Measurements from ENCODE around the gene HMCN2. TPM values are rescaled to one million over a fixed set of nuclear protein-coding genes. Genes with fewer than 3 reads are reported as not detected.

The HMCN2 gene
- total and polyA plus RNA-seq, 2 donors = 0.90 to 2.2 TPM

DNA sequence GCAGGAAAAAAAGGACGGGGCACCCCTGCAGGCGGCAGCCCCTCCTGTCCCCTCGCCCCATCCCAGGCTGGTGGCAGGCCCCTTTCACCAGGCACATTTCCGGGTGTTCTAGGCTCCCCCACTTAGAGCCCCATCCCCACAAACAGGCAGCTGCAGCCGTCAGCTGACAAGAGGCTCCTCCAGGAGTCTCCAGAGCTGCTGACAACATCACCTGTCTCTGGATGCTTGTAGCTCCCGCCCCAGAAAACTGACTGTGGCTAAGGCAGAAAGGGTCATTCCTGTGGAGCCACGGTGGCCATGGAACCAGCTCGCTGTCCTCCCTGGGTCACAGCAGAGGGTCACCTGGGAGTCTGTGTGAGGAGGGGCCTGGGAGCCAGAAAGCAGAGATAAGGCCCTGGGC, 50.9 kb downstream of the HMCN2 start:
- no peak for DNase-seq (ENCODE audit: low read depth in 6 of 9, low spot score in 9 of 9)
- no peak overlapping the region for H3K4me3 ChIP-seq (ENCODE audit: low read length in 2 of 2)
- no peaks in the 10 kb centered on the region for H3K36me3 ChIP-seq (ENCODE audit: control insufficient read depth in 2 of 2, insufficient read depth in 2 of 2, low read length in 1 of 2)
- H3K9me3 ChIP-seq (ENCODE audit: control insufficient read depth in 2 of 2, insufficient read depth in 1 of 2, low read length in 1 of 2) = no peaks in the 10 kb centered on the region
- WGBS = 78% methylated on average over 8 of the region's 8 CpGs
- no peak overlapping the region for H3K27ac ChIP-seq (ENCODE audit: low read depth in 1 of 2, low read length in 1 of 2)
- peaks cover 0 to 6% of the 10 kb centered on the region in 2 donors for H3K4me1 ChIP-seq (ENCODE audit: control insufficient read depth in 2 of 2, insufficient read depth in 2 of 2, low read length in 2 of 2)
- peaks cover 0 to 24% of the 10 kb centered on the region in 2 donors for H3K27me3 ChIP-seq (ENCODE audit: control insufficient read depth in 2 of 2, insufficient read depth in 1 of 2, low read length in 1 of 2)

DNA sequence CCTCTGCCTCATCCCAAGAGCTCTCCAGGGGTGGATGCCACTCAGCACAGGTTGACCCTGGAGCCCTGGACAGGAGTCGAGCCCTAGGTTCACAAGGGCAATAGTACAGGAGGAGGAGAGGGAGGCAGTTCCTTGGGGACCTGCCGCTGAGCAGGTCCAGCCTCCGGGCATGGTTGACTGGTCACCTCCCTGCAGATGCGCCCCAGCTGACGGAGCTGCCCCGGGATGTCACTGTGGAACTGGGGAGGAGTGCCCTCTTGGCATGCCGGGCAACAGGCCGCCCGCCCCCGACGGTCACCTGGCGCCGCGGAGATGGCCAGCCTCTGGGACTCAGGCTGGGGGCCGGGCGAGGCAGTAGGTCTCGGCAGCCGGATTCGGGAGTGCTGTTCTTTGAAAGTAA, 53.7 kb downstream of the HMCN2 start:
- peaks cover 0 to 6% of the 10 kb centered on the region in 2 donors for H3K4me1 ChIP-seq (ENCODE audit: control insufficient read depth in 2 of 2, insufficient read depth in 2 of 2, low read length in 2 of 2)
- H3K9me3 ChIP-seq (ENCODE audit: control insufficient read depth in 2 of 2, insufficient read depth in 1 of 2, low read length in 1 of 2) = no peaks in the 10 kb centered on the region
- H3K27ac ChIP-seq (ENCODE audit: low read depth in 1 of 2, low read length in 1 of 2) = no peak overlapping the region
- no peaks in the 10 kb centered on the region for H3K36me3 ChIP-seq (ENCODE audit: control insufficient read depth in 2 of 2, insufficient read depth in 2 of 2, low read length in 1 of 2)
- DNase-seq (ENCODE audit: low read depth in 6 of 9, low spot score in 9 of 9) = no peak
- H3K27me3 ChIP-seq (ENCODE audit: control insufficient read depth in 2 of 2, insufficient read depth in 1 of 2, low read length in 1 of 2) = peaks cover 0 to 28% of the 10 kb centered on the region in 2 donors
- 94% methylated on average over 19 of the region's 19 CpGs for WGBS
- no peak overlapping the region for H3K4me3 ChIP-seq (ENCODE audit: low read length in 2 of 2)

DNA sequence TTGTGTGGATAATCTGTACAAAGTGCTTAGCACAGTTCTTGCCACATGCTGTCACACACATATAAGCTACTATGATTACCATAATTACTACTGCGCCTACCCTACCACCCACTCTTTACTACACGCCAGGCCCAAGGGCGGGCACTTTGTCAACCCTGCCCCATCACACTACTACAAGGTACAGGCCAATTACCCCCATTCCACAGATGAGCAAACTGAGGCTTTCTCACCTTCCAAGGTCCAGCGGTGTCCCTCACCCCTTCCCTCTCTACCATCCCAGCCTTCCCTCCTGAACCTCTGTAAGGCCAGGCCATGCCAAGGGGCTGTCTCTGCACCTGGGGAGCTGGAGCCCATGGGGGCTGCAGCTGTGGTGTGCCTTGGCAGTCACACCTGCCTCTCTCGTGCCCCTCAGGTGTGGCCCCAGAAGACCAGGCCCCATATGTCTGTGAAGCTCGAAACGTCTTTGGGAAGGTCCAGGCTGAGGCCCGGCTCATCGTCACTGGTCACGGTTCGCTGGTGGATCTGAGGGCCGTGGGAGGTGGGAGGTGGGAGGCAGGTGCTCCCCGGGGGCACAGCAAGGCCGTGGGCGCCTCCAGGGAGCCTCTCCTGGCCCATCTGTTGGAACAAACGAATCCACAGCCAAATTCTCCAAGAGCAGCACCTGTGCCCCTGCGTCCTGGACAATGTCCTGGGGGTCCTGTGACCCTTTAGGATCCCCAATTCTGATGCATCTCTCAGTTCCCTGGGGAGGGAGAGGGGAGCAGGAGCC, 54.6 kb downstream of the HMCN2 start:
- Histone ChIP-seq H3K9me3 (ENCODE audit: control insufficient read depth in 2 of 2, insufficient read depth in 1 of 2, low read length in 1 of 2) (no peaks in the 10 kb centered on the region), H3K4me1 (ENCODE audit: control insufficient read depth in 2 of 2, insufficient read depth in 2 of 2, low read length in 2 of 2) (peaks cover 0 to 3% of the 10 kb centered on the region in 2 donors), H3K4me3 (ENCODE audit: low read length in 2 of 2) (no peak overlapping the region), H3K27ac (ENCODE audit: low read depth in 1 of 2, low read length in 1 of 2) (no peak overlapping the region), H3K36me3 (ENCODE audit: control insufficient read depth in 2 of 2, insufficient read depth in 2 of 2, low read length in 1 of 2) (no peaks in the 10 kb centered on the region), H3K27me3 (ENCODE audit: control insufficient read depth in 2 of 2, insufficient read depth in 1 of 2, low read length in 1 of 2) (peaks cover 0 to 28% of the 10 kb centered on the region in 2 donors)
- WGBS = 90% methylated on average over 17 of the region's 17 CpGs
- DNase-seq (ENCODE audit: low read depth in 6 of 9, low spot score in 9 of 9) = no peak

DNA sequence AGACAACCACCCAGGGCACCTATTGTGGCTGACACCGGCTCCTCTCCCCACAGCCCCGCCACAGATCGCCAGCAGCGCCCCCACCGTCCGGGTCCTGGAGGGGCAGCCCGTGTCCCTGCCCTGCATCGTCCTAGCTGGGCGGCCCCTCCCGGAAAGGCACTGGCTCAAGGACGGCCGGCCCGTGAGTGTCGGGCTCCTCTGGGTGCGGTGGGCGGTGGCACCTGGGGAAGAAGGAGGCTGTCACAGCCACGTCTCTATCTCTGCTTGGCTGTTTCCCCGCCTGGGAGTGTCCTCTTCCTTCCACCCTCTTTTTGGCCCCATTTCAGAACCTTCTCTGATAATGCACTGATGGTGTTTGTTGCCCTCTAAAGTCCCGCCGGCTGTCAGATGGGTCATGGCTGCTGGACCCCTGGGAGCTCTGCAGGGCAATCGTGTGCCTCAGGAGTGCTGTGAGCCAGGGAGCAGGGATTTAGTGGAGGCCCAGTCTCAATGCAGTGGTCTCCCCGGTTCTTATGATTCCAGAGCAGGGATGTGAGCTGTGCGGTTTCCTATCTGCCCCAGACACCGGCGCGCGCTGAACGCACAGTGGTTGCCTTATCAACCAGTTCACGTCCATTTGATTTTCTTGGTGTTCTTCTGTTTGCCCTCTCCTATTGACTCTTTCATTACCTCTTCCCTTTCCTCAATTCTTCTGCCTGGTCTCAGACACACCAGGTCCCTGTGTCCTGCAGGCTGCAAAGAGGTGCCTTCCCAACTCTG, 55.3 kb downstream of the HMCN2 start:
- no peak for DNase-seq (ENCODE audit: low read depth in 6 of 9, low spot score in 9 of 9)
- peaks cover 0 to 28% of the 10 kb centered on the region in 2 donors for H3K27me3 ChIP-seq (ENCODE audit: control insufficient read depth in 2 of 2, insufficient read depth in 1 of 2, low read length in 1 of 2)
- WGBS = 66% methylated on average over 29 of the region's 29 CpGs
- H3K36me3 ChIP-seq (ENCODE audit: control insufficient read depth in 2 of 2, insufficient read depth in 2 of 2, low read length in 1 of 2) = no peaks in the 10 kb centered on the region
- H3K4me1 ChIP-seq (ENCODE audit: control insufficient read depth in 2 of 2, insufficient read depth in 2 of 2, low read length in 2 of 2) = no peaks in the 10 kb centered on the region
- H3K9me3 ChIP-seq (ENCODE audit: control insufficient read depth in 2 of 2, insufficient read depth in 1 of 2, low read length in 1 of 2) = no peaks in the 10 kb centered on the region
- no peak overlapping the region for H3K27ac ChIP-seq (ENCODE audit: low read depth in 1 of 2, low read length in 1 of 2)
- H3K4me3 ChIP-seq (ENCODE audit: low read length in 2 of 2) = no peak overlapping the region

DNA sequence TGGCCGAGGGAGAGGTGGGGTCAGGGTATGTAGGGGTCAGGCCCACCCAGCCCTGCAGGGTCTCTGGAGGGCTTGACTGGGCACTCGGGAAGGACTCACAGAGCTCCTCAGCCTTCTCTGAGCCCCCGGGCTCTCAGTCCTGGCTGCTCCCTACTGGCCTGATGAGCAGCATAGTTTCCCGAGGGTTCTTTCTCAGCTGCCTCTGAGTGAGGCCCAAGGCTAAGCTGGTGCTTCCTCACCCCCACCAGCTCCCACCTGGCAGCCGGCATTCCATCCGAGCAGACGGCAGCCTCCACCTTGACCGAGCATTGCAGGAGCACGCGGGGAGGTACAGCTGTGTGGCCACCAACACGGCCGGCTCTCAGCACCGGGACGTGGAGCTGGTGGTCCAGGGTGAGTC, 56.0 kb downstream of the HMCN2 start:
- WGBS = 89% methylated on average over 14 of the region's 14 CpGs

DNA sequence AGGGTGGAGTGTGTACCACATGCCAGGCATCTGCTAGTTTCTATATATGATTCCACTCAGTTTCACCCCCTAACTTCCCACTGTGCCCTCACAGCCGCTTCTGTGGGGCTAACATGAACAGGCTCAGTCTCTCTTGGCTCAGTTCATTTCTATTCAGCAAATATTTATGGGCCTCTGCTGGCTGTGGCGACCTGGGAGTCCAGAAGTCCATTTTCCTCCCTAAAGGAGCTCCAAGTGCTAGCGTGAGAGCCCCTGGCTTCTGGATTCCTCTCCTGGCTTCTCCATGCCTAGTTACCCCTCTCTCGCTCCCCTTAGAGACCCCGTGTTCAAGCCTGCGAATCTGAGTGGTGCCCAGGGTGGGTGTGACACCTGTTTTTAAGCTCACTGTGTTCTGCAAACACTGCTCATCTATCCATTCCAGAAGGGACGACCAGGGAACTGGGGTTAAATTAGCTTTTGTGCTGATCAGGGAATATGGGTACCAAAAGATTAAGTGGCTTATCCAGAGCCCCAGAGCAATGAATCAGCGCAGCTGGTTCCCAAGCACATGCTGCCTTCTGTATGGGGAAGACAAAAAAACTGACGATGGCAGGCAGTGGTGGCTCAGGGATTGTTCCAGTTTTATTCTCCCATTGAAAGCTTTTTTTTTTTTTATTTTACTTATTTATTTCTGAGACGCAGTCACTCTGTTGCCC, 57.6 kb downstream of the HMCN2 start:
- no peaks in the 10 kb centered on the region for H3K9me3 ChIP-seq (ENCODE audit: control insufficient read depth in 2 of 2, insufficient read depth in 1 of 2, low read length in 1 of 2)
- 91% methylated on average over 10 of the region's 10 CpGs for WGBS
- H3K4me1 ChIP-seq (ENCODE audit: control insufficient read depth in 2 of 2, insufficient read depth in 2 of 2, low read length in 2 of 2) = no peaks in the 10 kb centered on the region
- no peak for DNase-seq (ENCODE audit: low read depth in 6 of 9, low spot score in 9 of 9)
- no peak overlapping the region for H3K4me3 ChIP-seq (ENCODE audit: low read length in 2 of 2)
- H3K27me3 ChIP-seq (ENCODE audit: control insufficient read depth in 2 of 2, insufficient read depth in 1 of 2, low read length in 1 of 2) = peaks cover 0 to 38% of the 10 kb centered on the region in 2 donors
- H3K36me3 ChIP-seq (ENCODE audit: control insufficient read depth in 2 of 2, insufficient read depth in 2 of 2, low read length in 1 of 2) = no peaks in the 10 kb centered on the region
- no peak overlapping the region for H3K27ac ChIP-seq (ENCODE audit: low read depth in 1 of 2, low read length in 1 of 2)

More for the DNA sequence above, 56.0 kb downstream of the HMCN2 start:
- H3K4me3 ChIP-seq (ENCODE audit: low read length in 2 of 2) = no peak overlapping the region
- no peaks in the 10 kb centered on the region for H3K36me3 ChIP-seq (ENCODE audit: control insufficient read depth in 2 of 2, insufficient read depth in 2 of 2, low read length in 1 of 2)
- DNase-seq (ENCODE audit: low read depth in 6 of 9, low spot score in 9 of 9) = no peak
- no peaks in the 10 kb centered on the region for H3K9me3 ChIP-seq (ENCODE audit: control insufficient read depth in 2 of 2, insufficient read depth in 1 of 2, low read length in 1 of 2)
- H3K27me3 ChIP-seq (ENCODE audit: control insufficient read depth in 2 of 2, insufficient read depth in 1 of 2, low read length in 1 of 2) = peaks cover 0 to 28% of the 10 kb centered on the region in 2 donors
- H3K4me1 ChIP-seq (ENCODE audit: control insufficient read depth in 2 of 2, insufficient read depth in 2 of 2, low read length in 2 of 2) = no peaks in the 10 kb centered on the region
- H3K27ac ChIP-seq (ENCODE audit: low read depth in 1 of 2, low read length in 1 of 2) = no peak overlapping the region

DNA sequence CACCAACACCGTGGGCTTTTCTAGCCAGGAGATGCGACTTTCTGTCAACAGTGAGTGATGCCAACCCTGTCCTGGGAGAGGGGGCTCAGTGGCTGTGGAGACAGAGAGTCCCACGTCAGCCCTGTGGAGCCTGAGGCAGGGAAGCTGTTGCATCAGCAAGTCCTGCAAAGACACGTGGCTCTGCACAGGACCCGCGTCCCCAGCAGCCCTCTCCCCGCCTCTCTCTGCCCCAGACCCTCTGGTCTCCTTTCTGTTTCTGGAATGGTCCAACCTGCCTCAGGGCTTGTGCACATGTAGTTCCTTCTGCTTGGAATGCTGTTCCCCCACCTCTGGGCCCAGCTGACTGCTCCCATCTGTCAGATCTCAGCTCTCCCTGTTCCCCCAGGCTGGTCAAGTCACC, 60.4 kb downstream of the HMCN2 start:
- Histone ChIP-seq H3K4me1 (ENCODE audit: control insufficient read depth in 2 of 2, insufficient read depth in 2 of 2, low read length in 2 of 2) (no peaks in the 10 kb centered on the region), H3K27ac (ENCODE audit: low read depth in 1 of 2, low read length in 1 of 2) (no peak overlapping the region), H3K9me3 (ENCODE audit: control insufficient read depth in 2 of 2, insufficient read depth in 1 of 2, low read length in 1 of 2) (no peaks in the 10 kb centered on the region), H3K36me3 (ENCODE audit: control insufficient read depth in 2 of 2, insufficient read depth in 2 of 2, low read length in 1 of 2) (no peaks in the 10 kb centered on the region), H3K4me3 (ENCODE audit: low read length in 2 of 2) (no peak overlapping the region), H3K27me3 (ENCODE audit: control insufficient read depth in 2 of 2, insufficient read depth in 1 of 2, low read length in 1 of 2) (peaks cover 0 to 39% of the 10 kb centered on the region in 2 donors)
- no peak for DNase-seq (ENCODE audit: low read depth in 6 of 9, low spot score in 9 of 9)
- WGBS = 93% methylated on average over 7 of the region's 7 CpGs

DNA sequence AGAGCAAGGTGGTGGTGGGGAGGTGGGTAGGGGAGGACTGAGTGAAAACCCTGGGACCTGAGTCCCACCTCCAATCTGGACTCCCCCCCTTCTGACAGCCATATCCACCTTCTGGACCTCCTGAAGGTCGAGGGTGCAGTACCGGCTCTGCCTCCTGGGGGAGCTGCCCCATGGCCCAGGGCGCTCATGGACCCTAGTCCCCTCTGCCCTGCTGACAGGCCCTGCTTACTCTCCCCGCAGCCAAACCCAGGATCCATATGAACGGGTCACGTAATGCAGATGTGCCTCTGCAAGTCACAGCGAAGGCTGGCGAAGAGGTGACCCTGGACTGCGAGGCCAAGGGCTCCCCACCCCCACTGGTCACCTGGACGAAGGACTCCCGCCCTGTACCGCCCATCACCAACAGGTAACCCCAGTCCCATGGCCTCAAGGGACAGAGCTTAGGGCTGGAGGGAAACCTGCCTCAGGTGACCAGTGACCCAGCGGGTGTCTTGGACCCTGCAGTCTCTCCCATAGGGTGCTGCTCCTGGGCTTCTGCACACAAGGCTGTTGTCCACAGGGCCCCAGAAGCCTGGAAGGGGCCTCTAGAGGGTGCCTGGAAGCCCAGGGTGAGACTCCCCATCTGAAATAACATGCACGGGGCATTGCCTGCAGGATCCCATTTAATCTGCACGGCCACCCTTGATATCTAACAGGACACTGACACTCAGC, 61.7 kb downstream of the HMCN2 start:
- Histone ChIP-seq H3K4me1 (ENCODE audit: control insufficient read depth in 2 of 2, insufficient read depth in 2 of 2, low read length in 2 of 2) (no peaks in the 10 kb centered on the region), H3K4me3 (ENCODE audit: low read length in 2 of 2) (no peak overlapping the region), H3K36me3 (ENCODE audit: control insufficient read depth in 2 of 2, insufficient read depth in 2 of 2, low read length in 1 of 2) (no peaks in the 10 kb centered on the region), H3K27ac (ENCODE audit: low read depth in 1 of 2, low read length in 1 of 2) (no peak overlapping the region), H3K9me3 (ENCODE audit: control insufficient read depth in 2 of 2, insufficient read depth in 1 of 2, low read length in 1 of 2) (no peaks in the 10 kb centered on the region), H3K27me3 (ENCODE audit: control insufficient read depth in 2 of 2, insufficient read depth in 1 of 2, low read length in 1 of 2) (peaks cover 0 to 31% of the 10 kb centered on the region in 2 donors)
- WGBS = 83% methylated on average over 15 of the region's 15 CpGs
- no peak for DNase-seq (ENCODE audit: low read depth in 6 of 9, low spot score in 9 of 9)
